Ishikawa (cell line): Measurements from ENCODE around the gene EFNA1.

Experiments
- CEBPB ChIP-seq: IDR thresholded peaks from 2 replicates; pipeline ENCODE4 v1.6.1; 2012
- CREB1 ChIP-seq: IDR thresholded peaks from 2 replicates; pipeline ENCODE4 v1.6.1; 2012; ENCODE audit warnings: low read depth
- EGR1 ChIP-seq: IDR thresholded peaks from 2 replicates; pipeline ENCODE4 v1.6.1; 2012
- EP300 ChIP-seq: IDR thresholded peaks from 2 replicates; pipeline ENCODE4 v1.6.1; 2012; ENCODE audit warnings: borderline replicate concordance
- FOXM1 ChIP-seq: IDR thresholded peaks from 2 replicates; pipeline ENCODE4 v1.6.1; 2012; ENCODE audit warnings: low read depth, borderline replicate concordance
- MAX ChIP-seq: IDR thresholded peaks from 2 replicates; pipeline ENCODE4 v1.6.1; 2012
- REST ChIP-seq: IDR thresholded peaks from 2 replicates; pipeline ENCODE4 v1.6.1; 2012; ENCODE audit warnings: low read depth, mild to moderate bottlenecking
- TAF1 ChIP-seq: IDR thresholded peaks from 2 replicates; pipeline ENCODE4 v1.6.1; 2012; ENCODE audit warnings: low read depth, mild to moderate bottlenecking
- YY1 ChIP-seq: IDR thresholded peaks from 2 replicates; pipeline ENCODE4 v1.6.1; 2012; ENCODE audit warnings: low read depth

- TF ChIP-seq REST (no peak), TAF1 (no peak), EP300 (no peak), EGR1 (no peak), CEBPB (no peak), YY1 (no peak), CREB1 (no peak), FOXM1 (no peak), MAX (no peak)
Observed at GRCh38 chr1:155079487-155080311, 48.0 kb upstream of the EFNA1 start.
